Peyer's patch (tissue), 4 donors: ENCODE measurements around the gene APOL4. TPM values are rescaled to one million over a fixed set of nuclear protein-coding genes. Genes with fewer than 3 reads are reported as not detected.

Experiments
- DNase-seq, 3 donors: peaks; one replicate each; pipeline ENCODE4 v3.0.0-alpha.2; 2017 to 2019
- H3K27ac ChIP-seq, 4 donors: fragments of 200-600 bp; sonication (generic); one replicate each; pipeline ENCODE4 v1.5.1; 2016 to 2019
- H3K27me3 ChIP-seq, 2 donors: fragments of 200-600 bp; sonication (generic); one replicate each; pipeline ENCODE4 v1.5.1; 2019
- H3K36me3 ChIP-seq, 3 donors: fragments of 200-600 bp; sonication (generic); one replicate each; pipeline ENCODE4 v1.5.1; 2016 to 2019
- H3K4me1 ChIP-seq, 4 donors: fragments of 200-600 bp; sonication (generic); one replicate each; pipeline ENCODE4 v1.5.1; 2016 to 2019
- H3K4me3 ChIP-seq, 4 donors: fragments of 200-600 bp; sonication (generic); 1 replicate in 3 of 4; 2 replicates in 1 of 4; pipeline ENCODE4 v1.5.1; 2016 to 2019; ENCODE audit warnings: mild to moderate bottlenecking in 1 of 4
- H3K9me3 ChIP-seq, 4 donors: fragments of 200-600 bp; sonication (generic); one replicate each; pipeline ENCODE4 v1.5.1; 2016 to 2019; ENCODE audit warnings: mild to moderate bottlenecking in 1 of 4
- POLR2A ChIP-seq, 2 donors: fragments of 450-650 bp; IDR thresholded peaks; one replicate each; pipeline ENCODE4 v1.5.1; 2017; ENCODE audit warnings: antibody characterized with exemption in 2 of 2, mild to moderate bottlenecking in 2 of 2, moderate library complexity in 2 of 2
- total RNA-seq, 4 donors: library from RNA; depleted of rRNA; stranded (reverse); fragments of >200 nt; gene quantifications; one replicate each; pipeline ENCODE4 v1.1.0, GENCODE V29; 2016
- TF ChIP-seq, protein P1 (sequence below), 6 experiments: fragments of 450-650 bp in 4 of 6; fragments of 200-600 bp in 2 of 6; sonication (generic) in 1 of 6; IDR thresholded peaks; one replicate each; pipeline ENCODE4 v1.5.1; 2017 to 2019; ENCODE audit warnings: antibody characterized with exemption in 6 of 6, mild to moderate bottlenecking in 3 of 6, moderate library complexity in 1 of 6

APOL4 gene
- total RNA-seq, 4 donors from 2014 or later = 0.35 to 3.3 (median 2.5) TPM; not detected in 1

DNA sequence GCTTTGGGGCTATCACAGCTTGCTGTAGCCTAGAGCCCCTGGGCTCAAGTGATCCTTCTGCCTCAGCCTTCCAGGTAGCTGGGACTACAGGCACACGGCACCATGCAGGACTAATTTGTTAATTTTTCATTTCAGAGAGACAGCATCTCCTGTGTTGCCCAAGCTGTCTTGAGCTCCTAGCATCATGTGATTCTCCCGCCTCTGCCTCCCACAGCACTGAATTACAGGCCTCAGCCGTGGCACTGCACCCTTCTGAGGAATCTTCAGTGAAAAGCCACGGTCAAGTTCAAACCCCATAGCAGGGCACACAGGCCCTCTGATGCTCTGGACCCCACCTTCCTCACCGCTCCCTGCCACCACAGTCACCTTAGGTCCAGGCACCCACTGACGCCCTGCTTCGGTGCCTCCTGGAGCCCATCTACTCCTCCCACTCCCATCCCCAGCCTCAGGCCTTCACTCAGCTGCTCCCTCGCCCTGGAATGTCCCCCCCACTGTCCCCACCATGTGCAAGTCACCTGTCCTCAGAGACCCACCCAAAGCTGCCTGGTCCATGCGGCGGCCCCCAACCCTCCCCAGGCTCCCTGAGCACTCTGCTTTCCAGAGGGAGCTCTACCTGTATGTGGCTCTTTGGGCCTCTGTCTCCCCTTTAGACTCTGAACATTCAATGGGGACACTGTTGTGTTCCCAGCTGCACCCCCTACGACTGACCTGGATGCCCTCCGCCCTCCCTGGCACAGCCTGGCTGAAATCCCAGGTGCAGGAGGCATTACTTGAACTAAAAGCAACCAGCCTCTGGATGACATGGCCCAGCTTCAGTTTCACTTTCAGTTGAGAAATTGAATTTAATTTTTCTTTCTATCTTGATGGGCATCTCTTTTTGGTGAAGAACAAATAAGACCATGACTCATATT is 36.1 kb upstream of the APOL4 start:
- Histone ChIP-seq H3K4me1 (peaks cover 0 to 43% (median 14%) of the 10 kb centered on the region in 4 donors), H3K9me3 (no peaks in the 10 kb centered on the region), H3K36me3 (peaks cover 0 to 17% (median 0%) of the 10 kb centered on the region in 3 donors), H3K4me3 (peak overlapping the region; percentile 46 to 83 (median 62)), H3K27ac (peak overlapping the region; percentile 84 to 98 (median 93)), H3K27me3 (no peaks in the 10 kb centered on the region)
- no peak for DNase-seq
- TF ChIP-seq POLR2A (IDR thresholded peaks at IDR 0.05) = no peak
- TF ChIP-seq, protein P1, sequence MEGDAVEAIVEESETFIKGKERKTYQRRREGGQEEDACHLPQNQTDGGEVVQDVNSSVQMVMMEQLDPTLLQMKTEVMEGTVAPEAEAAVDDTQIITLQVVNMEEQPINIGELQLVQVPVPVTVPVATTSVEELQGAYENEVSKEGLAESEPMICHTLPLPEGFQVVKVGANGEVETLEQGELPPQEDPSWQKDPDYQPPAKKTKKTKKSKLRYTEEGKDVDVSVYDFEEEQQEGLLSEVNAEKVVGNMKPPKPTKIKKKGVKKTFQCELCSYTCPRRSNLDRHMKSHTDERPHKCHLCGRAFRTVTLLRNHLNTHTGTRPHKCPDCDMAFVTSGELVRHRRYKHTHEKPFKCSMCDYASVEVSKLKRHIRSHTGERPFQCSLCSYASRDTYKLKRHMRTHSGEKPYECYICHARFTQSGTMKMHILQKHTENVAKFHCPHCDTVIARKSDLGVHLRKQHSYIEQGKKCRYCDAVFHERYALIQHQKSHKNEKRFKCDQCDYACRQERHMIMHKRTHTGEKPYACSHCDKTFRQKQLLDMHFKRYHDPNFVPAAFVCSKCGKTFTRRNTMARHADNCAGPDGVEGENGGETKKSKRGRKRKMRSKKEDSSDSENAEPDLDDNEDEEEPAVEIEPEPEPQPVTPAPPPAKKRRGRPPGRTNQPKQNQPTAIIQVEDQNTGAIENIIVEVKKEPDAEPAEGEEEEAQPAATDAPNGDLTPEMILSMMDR (IDR thresholded peaks at IDR 0.05) = no peak

DNA sequence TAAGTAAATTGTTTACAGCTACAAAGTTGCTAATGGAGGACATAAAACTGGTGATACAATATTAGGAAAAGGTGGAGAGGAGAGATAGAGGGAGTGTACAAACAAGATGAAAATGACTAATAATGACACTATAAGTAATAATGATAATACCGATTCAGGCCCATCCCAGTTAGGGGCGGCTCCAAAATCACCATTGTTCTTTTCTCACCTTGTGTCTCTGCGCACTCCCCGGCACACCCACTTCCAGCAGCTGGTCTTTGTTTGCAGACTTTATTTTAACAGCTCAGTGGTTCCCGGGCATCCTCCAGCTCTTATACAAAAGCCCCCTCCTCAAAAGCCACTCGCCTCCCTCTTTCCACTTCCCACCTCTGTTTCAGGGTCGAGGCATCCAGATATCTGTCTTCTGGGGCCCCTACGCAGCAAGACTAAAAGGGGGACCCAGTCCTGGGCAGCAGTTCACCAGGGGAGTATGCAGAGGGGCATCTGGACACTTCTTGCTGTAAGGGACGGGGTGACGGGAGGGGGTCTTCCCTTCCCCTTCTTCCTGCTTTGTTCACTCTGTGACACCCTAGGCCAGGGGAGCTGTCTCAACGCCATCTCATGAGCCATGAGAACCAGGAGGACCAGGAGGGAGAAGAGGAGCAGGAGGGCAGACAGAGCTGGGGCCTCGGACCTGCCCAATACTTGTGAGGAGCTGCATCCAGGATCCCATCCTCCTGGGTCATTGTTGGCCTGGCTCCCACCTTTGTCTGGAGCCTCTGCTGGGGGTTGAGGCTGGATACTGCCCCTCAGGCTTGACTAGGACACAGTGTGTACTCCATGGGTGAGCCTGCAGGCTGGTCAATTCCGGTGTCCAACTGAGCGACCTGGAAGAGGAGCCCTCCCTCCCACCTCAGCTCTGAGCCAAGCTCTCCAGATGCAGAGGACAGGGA is 35.0 kb upstream of the APOL4 start:
- H3K27ac ChIP-seq = peak overlapping the region in 2 of 4 donors; percentile 3 to 98
- peaks cover 0 to 26% (median 0%) of the 10 kb centered on the region in 3 donors for H3K36me3 ChIP-seq
- H3K27me3 ChIP-seq = no peaks in the 10 kb centered on the region
- TF ChIP-seq POLR2A (IDR thresholded peaks at IDR 0.05) = no peak
- TF ChIP-seq, protein P1 (IDR thresholded peaks at IDR 0.05) = no peak
- H3K4me1 ChIP-seq = peaks cover 0 to 43% (median 14%) of the 10 kb centered on the region in 4 donors
- peak overlapping the region in 2 of 4 donors; percentile 65 to 83 for H3K4me3 ChIP-seq
- no peak for DNase-seq
- H3K9me3 ChIP-seq = no peaks in the 10 kb centered on the region

DNA sequence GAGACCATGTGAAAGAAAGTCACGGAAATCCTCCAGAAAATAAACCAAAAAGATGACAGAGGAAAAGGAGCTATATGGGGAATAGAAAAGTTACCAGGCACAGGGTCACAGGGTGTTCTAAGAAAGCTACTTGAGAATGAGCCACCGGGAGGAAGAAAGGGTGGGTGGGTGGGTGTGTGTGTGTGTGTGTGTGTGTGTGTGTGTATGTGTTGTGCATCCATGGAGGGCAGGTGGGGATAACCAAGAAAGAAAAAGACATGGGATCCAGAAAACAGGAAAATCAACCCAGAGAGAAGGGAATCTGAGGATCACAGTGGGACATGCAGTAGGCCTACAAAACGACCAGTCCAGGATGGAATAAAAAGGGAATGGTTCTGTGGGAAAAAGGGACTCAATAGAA is 34.0 kb upstream of the APOL4 start:
- Histone ChIP-seq H3K27ac (no peak overlapping the region), H3K4me3 (no peak overlapping the region), H3K9me3 (no peaks in the 10 kb centered on the region), H3K4me1 (peaks cover 0 to 43% (median 14%) of the 10 kb centered on the region in 4 donors), H3K27me3 (no peaks in the 10 kb centered on the region), H3K36me3 (peaks cover 0 to 36% (median 0%) of the 10 kb centered on the region in 3 donors)
- no peak for DNase-seq
- TF ChIP-seq POLR2A (IDR thresholded peaks at IDR 0.05) = no peak
- TF ChIP-seq, protein P1 (IDR thresholded peaks at IDR 0.05) = no peak

DNA sequence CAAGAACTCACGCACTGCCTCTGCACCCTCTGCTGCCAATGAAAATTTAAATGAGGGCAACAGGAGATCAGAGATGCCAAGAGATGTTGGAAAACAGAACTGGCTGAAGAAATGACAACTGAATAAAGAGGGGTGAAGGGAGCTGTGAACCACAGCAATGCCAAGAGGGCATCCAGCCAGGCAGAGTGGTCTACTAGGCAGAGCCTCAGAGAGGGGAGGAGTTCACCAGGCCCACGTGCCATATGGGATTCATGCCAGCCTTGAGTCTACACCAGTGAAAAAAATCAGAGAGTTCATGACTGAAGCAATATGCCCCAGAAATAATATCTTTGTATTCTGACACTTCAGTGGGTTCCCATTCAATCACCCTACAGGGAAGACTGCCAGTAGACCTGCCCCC is 33.3 kb upstream of the APOL4 start:
- Histone ChIP-seq H3K4me3 (no peak overlapping the region), H3K9me3 (no peaks in the 10 kb centered on the region), H3K27me3 (no peaks in the 10 kb centered on the region), H3K4me1 (peaks cover 0 to 43% (median 14%) of the 10 kb centered on the region in 4 donors), H3K27ac (no peak overlapping the region), H3K36me3 (peaks cover 0 to 42% (median 0%) of the 10 kb centered on the region in 3 donors)
- no peak for DNase-seq
- TF ChIP-seq POLR2A (IDR thresholded peaks at IDR 0.05) = no peak
- TF ChIP-seq, protein P1 (IDR thresholded peaks at IDR 0.05) = no peak

DNA sequence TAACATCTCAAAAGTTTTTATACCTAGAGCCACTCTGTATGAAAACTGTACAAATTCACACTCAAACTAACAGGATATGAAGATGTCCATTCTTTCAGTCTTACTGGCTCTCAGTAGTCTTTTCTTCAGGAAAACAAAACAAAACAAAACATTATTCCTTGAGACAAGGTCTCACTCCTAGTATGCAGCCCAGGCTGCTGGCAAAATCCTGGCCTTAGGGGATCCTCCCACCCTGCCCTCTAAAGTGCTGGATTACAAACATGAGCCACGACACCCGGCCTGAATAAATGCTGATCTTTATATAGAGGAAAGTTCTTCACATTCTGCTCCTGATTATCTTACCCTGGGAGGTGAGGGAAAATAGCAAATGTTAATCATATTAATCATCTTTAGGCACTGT is 32.6 kb upstream of the APOL4 start:
- peaks cover 0 to 48% (median 0%) of the 10 kb centered on the region in 3 donors for H3K36me3 ChIP-seq
- no peak overlapping the region for H3K27ac ChIP-seq
- no peaks in the 10 kb centered on the region for H3K27me3 ChIP-seq
- no peaks in the 10 kb centered on the region for H3K9me3 ChIP-seq
- no peak for DNase-seq
- TF ChIP-seq, protein P1 (IDR thresholded peaks at IDR 0.05) = no peak
- no peak for TF ChIP-seq POLR2A (IDR thresholded peaks at IDR 0.05)
- peaks cover 0 to 43% (median 12%) of the 10 kb centered on the region in 4 donors for H3K4me1 ChIP-seq
- no peak overlapping the region for H3K4me3 ChIP-seq
